ENCODE results near the gene MAML3. TPM values are rescaled to one million over a fixed set of nuclear protein-coding genes. Genes with fewer than 3 reads are reported as not detected.

The MAML3 gene
- polyA plus RNA-seq, 1 donor (not counting 4 experiments of a cell fraction or from before 2014, with no cell fraction given): 0.68 TPM

- DNase-seq (ENCODE audit: low read depth, low spot score) (no peak), FAIRE-seq (no peak)
- Histone ChIP-seq H4K20me1 (ENCODE audit: control insufficient read depth, extremely low read depth, insufficient read depth, low read length) (no peaks in the 10 kb centered on the region), H3K4me1 (ENCODE audit: control insufficient read depth, extremely low read depth, insufficient read depth, low read length) (no peaks in the 10 kb centered on the region), H3K36me3 (ENCODE audit: control insufficient read depth in 2 of 2, extremely low read depth in 1 of 2, insufficient read depth in 2 of 2, low read length in 2 of 2) (no peaks in the 10 kb centered on the region), H3K4me2 (ENCODE audit: control insufficient read depth, extremely low read depth, insufficient read depth, low read depth, low read length) (no peak overlapping the region), H3K27ac (ENCODE audit: control insufficient read depth, insufficient read depth, low read length) (no peak overlapping the region), H3K27me3 (ENCODE audit: control insufficient read depth, extremely low read depth, insufficient read depth, low read length) (no peaks in the 10 kb centered on the region), H3K9me3 (ENCODE audit: control insufficient read depth, low read depth, low read length) (no peaks in the 10 kb centered on the region), H2AFZ (ENCODE audit: control insufficient read depth, low read length) (no peak overlapping the region), H3K4me3 (ENCODE audit: control insufficient read depth in 2 of 3, extremely low read depth in 1 of 3, insufficient read depth in 2 of 3, low read depth in 1 of 3, low read length in 3 of 3) (no peak overlapping the region), H3K9me1 (ENCODE audit: control insufficient read depth, extremely low read depth, insufficient read depth, low read length) (no peaks in the 10 kb centered on the region), H3K9ac (ENCODE audit: control insufficient read depth, extremely low read depth, insufficient read depth, low read length) (no peak overlapping the region), H3K79me2 (ENCODE audit: control insufficient read depth, insufficient read depth, low read length) (no peaks in the 10 kb centered on the region)
- TF ChIP-seq CTCF (optimal IDR thresholded peaks at IDR 0.05 in 1 of 3, IDR thresholded peaks at IDR 0.05 in 1 of 3, conservative IDR thresholded peaks at IDR 0.05 in 1 of 3; ENCODE audit: extremely low read depth in 1 of 3, insufficient read depth in 2 of 3, low read length in 3 of 3): no peak
- no peak for TF ChIP-seq EZH2 (IDR thresholded peaks at IDR 0.05; ENCODE audit: low read length)
- dilution Hi-C loops (cut with MboI; ENCODE audit: extremely low pct_ligation_motif_present, low sequenced_read_pairs): no loop called here
These were observed 77.7 kb downstream of the MAML3 start for GRCh38 chr4:140076307-140076706.

- Histone ChIP-seq H3K79me2 (ENCODE audit: control insufficient read depth, insufficient read depth, low read length) (no peaks in the 10 kb centered on the region), H3K4me3 (ENCODE audit: control insufficient read depth in 2 of 3, extremely low read depth in 1 of 3, insufficient read depth in 2 of 3, low read depth in 1 of 3, low read length in 3 of 3) (no peak overlapping the region), H3K4me1 (ENCODE audit: control insufficient read depth, extremely low read depth, insufficient read depth, low read length) (no peaks in the 10 kb centered on the region), H3K27ac (ENCODE audit: control insufficient read depth, insufficient read depth, low read length) (no peak overlapping the region), H3K9me1 (ENCODE audit: control insufficient read depth, extremely low read depth, insufficient read depth, low read length) (no peaks in the 10 kb centered on the region), H3K36me3 (ENCODE audit: control insufficient read depth in 2 of 2, extremely low read depth in 1 of 2, insufficient read depth in 2 of 2, low read length in 2 of 2) (no peaks in the 10 kb centered on the region), H3K9ac (ENCODE audit: control insufficient read depth, extremely low read depth, insufficient read depth, low read length) (no peak overlapping the region), H4K20me1 (ENCODE audit: control insufficient read depth, extremely low read depth, insufficient read depth, low read length) (no peaks in the 10 kb centered on the region), H3K4me2 (ENCODE audit: control insufficient read depth, extremely low read depth, insufficient read depth, low read depth, low read length) (no peak overlapping the region), H3K27me3 (ENCODE audit: control insufficient read depth, extremely low read depth, insufficient read depth, low read length) (no peaks in the 10 kb centered on the region), H3K9me3 (ENCODE audit: control insufficient read depth, low read depth, low read length) (no peaks in the 10 kb centered on the region), H2AFZ (ENCODE audit: control insufficient read depth, low read length) (no peak overlapping the region)
- DNase-seq (ENCODE audit: low read depth, low spot score) (no peak), FAIRE-seq (no peak)
- TF ChIP-seq CTCF (optimal IDR thresholded peaks at IDR 0.05 in 1 of 3, IDR thresholded peaks at IDR 0.05 in 1 of 3, conservative IDR thresholded peaks at IDR 0.05 in 1 of 3; ENCODE audit: extremely low read depth in 1 of 3, insufficient read depth in 2 of 3, low read length in 3 of 3) (no peak), EZH2 (IDR thresholded peaks at IDR 0.05; ENCODE audit: low read length) (no peak)
- dilution Hi-C loops (cut with MboI; ENCODE audit: extremely low pct_ligation_motif_present, low sequenced_read_pairs): no loop called here
These were observed 82.2 kb downstream of the MAML3 start for GRCh38 chr4:140071806-140072205.
